ENCODE measurements around the gene GPR152.

GPR152 gene

DNA sequence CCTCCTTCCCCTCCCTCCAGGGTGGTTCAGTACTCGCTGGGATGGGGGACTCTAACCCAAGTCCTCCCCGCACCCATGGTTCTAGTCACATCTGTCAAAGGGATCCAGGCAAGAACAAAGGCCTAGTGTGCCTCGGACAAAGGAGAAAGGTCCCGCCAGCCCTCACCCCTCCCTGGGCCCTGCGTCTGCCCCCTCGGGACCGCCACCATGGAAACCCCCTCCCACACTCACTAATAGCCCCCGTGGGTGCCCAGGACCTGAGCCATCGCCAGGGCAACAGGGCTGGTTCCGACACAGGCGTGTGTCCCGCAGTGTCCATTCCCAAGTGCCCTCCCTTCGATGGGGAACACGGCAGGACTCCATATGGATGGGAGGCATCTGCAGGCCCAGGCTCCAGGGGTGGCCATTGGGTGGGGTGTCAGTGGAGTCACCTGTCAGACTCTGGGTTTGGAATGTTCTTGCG is 42.1 kb downstream of the GPR152 start:
- Histone ChIP-seq H3K9ac (peak overlapping the region in 8 of 11 experiments; percentile 48 to 77 (median 70); a peak in 13 of 22 replicates), H3K4me2 (peak overlapping the region; percentile 77 to 100 (median 98); a peak in 21 of 22 replicates), H3K4me3 (peak overlapping the region in 5 of 10 experiments; percentile 26 to 57 (median 52); a peak in 3 of 20 replicates), H3K36me3 (peaks cover 0 to 9% (median 0%) of the 10 kb centered on the region in 11 experiments; a peak in 2 of 22 replicates), H3K9me3 (replicated peaks in 1 of 11) (no peaks in the 10 kb centered on the region), H3K4me1 (peaks cover 66 to 100% (median 94%) of the 10 kb centered on the region in 10 experiments), H3K27me3 (peaks cover 16 to 27% (median 22%) of the 10 kb centered on the region in 11 experiments), H4K20me1 (peaks cover 0 to 64% (median 5%) of the 10 kb centered on the region in 11 experiments; a peak in 10 of 22 replicates), H3K27ac (peak overlapping the region in 9 of 11 experiments; percentile 61 to 87 (median 80); a peak in 14 of 22 replicates)
- TF ChIP-seq Cebpa-rat (IDR thresholded peaks at IDR 0.05): no peak

GRCh38 chr11:67409781-67410368 is 42.7 kb downstream of the GPR152 start:
- Histone ChIP-seq H3K4me1 (peaks cover 66 to 100% (median 94%) of the 10 kb centered on the region in 10 experiments), H3K9me3 (replicated peaks in 1 of 11) (no peaks in the 10 kb centered on the region), H3K27me3 (peaks cover 11 to 22% (median 16%) of the 10 kb centered on the region in 11 experiments), H3K27ac (peak overlapping the region; percentile 48 to 87 (median 74); a peak in 21 of 22 replicates), H3K36me3 (peaks cover 0 to 10% (median 0%) of the 10 kb centered on the region in 11 experiments; a peak in 2 of 22 replicates), H3K4me3 (peak overlapping the region in 8 of 10 experiments; percentile 26 to 57 (median 50); a peak in 15 of 20 replicates), H3K9ac (peak overlapping the region; percentile 48 to 77 (median 67); a peak in 21 of 22 replicates), H4K20me1 (peaks cover 0 to 61% (median 5%) of the 10 kb centered on the region in 11 experiments; a peak in 10 of 22 replicates), H3K4me2 (peak overlapping the region; percentile 77 to 100 (median 98))
- TF ChIP-seq Cebpa-rat (IDR thresholded peaks at IDR 0.05): no peak

GRCh38 chr11:67409261-67409666 is 43.3 kb downstream of the GPR152 start:
- Histone ChIP-seq H3K4me2 (peak overlapping the region; percentile 77 to 100 (median 98)), H3K27ac (peak overlapping the region; percentile 48 to 87 (median 74); a peak in 21 of 22 replicates), H3K27me3 (peaks cover 5 to 16% (median 10%) of the 10 kb centered on the region in 11 experiments), H3K9me3 (replicated peaks in 1 of 11) (no peaks in the 10 kb centered on the region), H4K20me1 (peaks cover 0 to 57% (median 5%) of the 10 kb centered on the region in 11 experiments; a peak in 10 of 22 replicates), H3K4me1 (peaks cover 70 to 100% (median 96%) of the 10 kb centered on the region in 10 experiments), H3K36me3 (peaks cover 0 to 10% (median 0%) of the 10 kb centered on the region in 11 experiments; a peak in 2 of 22 replicates), H3K9ac (peak overlapping the region; percentile 48 to 77 (median 67); a peak in 21 of 22 replicates), H3K4me3 (peak overlapping the region in 9 of 10 experiments; percentile 13 to 57 (median 48); a peak in 15 of 20 replicates)
- TF ChIP-seq Cebpa-rat (IDR thresholded peaks at IDR 0.05): no peak

- Histone ChIP-seq H3K4me2 (peak overlapping the region; percentile 77 to 100 (median 98)), H3K36me3 (peaks cover 0 to 10% (median 0%) of the 10 kb centered on the region in 11 experiments; a peak in 2 of 22 replicates), H3K4me3 (peak overlapping the region in 8 of 10 experiments; percentile 26 to 57 (median 50); a peak in 14 of 20 replicates), H3K4me1 (peaks cover 76 to 100% (median 100%) of the 10 kb centered on the region in 10 experiments), H3K9me3 (replicated peaks in 1 of 11) (no peaks in the 10 kb centered on the region), H3K27me3 (peaks cover 0 to 11% (median 4%) of the 10 kb centered on the region in 11 experiments; a peak in 12 of 22 replicates), H3K27ac (peak overlapping the region in 10 of 11 experiments; percentile 58 to 87 (median 77); a peak in 20 of 22 replicates), H3K9ac (peak overlapping the region; percentile 48 to 77 (median 67); a peak in 21 of 22 replicates), H4K20me1 (peaks cover 0 to 57% (median 5%) of the 10 kb centered on the region in 11 experiments; a peak in 10 of 22 replicates)
- TF ChIP-seq Cebpa-rat (IDR thresholded peaks at IDR 0.05): no peak
Measured at GRCh38 chr11:67408437-67409200, 43.9 kb downstream of the GPR152 start.

DNA sequence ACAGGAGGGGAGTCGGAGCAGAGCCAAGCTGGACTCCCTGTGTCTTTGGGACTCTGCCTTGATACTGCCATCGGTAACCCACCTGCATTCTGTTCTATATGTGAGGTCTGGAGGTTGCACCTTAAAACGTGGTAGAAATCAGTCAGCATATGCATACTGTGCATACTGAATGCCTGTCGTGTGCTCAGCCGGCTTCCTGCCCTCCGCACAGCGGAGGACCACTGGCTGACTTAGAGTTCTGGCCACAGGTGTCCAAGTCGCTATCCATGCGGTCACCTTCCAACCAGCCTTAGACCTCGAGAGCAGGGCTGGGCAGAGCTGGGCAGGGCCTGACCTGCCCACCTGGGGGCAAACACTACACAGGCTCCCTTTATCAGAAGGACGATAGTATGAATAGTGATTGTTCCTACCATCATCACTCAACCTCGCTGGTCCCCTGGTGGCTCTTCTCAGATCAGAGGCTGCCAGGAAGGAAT is 44.8 kb downstream of the GPR152 start:
- Histone ChIP-seq H3K4me2 (peak overlapping the region; percentile 77 to 100 (median 98)), H3K27me3 (peaks cover 0 to 11% (median 0%) of the 10 kb centered on the region in 11 experiments; a peak in 1 of 22 replicates), H3K9ac (peak overlapping the region in 9 of 11 experiments; percentile 8 to 80 (median 70); a peak in 14 of 22 replicates), H4K20me1 (peaks cover 0 to 52% (median 5%) of the 10 kb centered on the region in 11 experiments; a peak in 10 of 22 replicates), H3K36me3 (peaks cover 0 to 10% (median 0%) of the 10 kb centered on the region in 11 experiments; a peak in 2 of 22 replicates), H3K27ac (peak overlapping the region in 7 of 11 experiments; percentile 66 to 87 (median 81); a peak in 12 of 22 replicates), H3K4me1 (peaks cover 80 to 100% (median 100%) of the 10 kb centered on the region in 10 experiments), H3K4me3 (peak overlapping the region in 3 of 10 experiments; percentile 11 to 48 (median 21); a peak in 4 of 20 replicates), H3K9me3 (replicated peaks in 1 of 11) (no peaks in the 10 kb centered on the region)
- TF ChIP-seq Cebpa-rat (IDR thresholded peaks at IDR 0.05): no peak

GRCh38 chr11:67406969-67407687 is 45.4 kb downstream of the GPR152 start:
- peaks cover 0 to 11% (median 0%) of the 10 kb centered on the region in 11 experiments; a peak in 1 of 22 replicates for H3K27me3 ChIP-seq
- H3K4me1 ChIP-seq: peaks cover 83 to 100% (median 100%) of the 10 kb centered on the region in 10 experiments
- H3K9ac ChIP-seq: peak overlapping the region in 9 of 11 experiments; percentile 8 to 80 (median 54); a peak in 12 of 22 replicates
- peak overlapping the region in 5 of 11 experiments; percentile 66 to 94 (median 87); a peak in 7 of 22 replicates for H3K27ac ChIP-seq
- no peaks in the 10 kb centered on the region for H3K9me3 ChIP-seq (replicated peaks in 1 of 11)
- no peak for TF ChIP-seq Cebpa-rat (IDR thresholded peaks at IDR 0.05)
- H3K4me2 ChIP-seq: peak overlapping the region; percentile 77 to 100 (median 98)
- H3K36me3 ChIP-seq: peaks cover 0 to 10% (median 0%) of the 10 kb centered on the region in 11 experiments; a peak in 2 of 22 replicates
- H4K20me1 ChIP-seq: peaks cover 0 to 46% (median 5%) of the 10 kb centered on the region in 11 experiments; a peak in 10 of 22 replicates
- peak overlapping the region in 3 of 10 experiments; percentile 11 to 41 (median 21); a peak in 4 of 20 replicates for H3K4me3 ChIP-seq

GRCh38 chr11:67406420-67406968 is 46.0 kb downstream of the GPR152 start:
- H3K27me3 ChIP-seq: peaks cover 0 to 6% (median 0%) of the 10 kb centered on the region in 11 experiments; a peak in 1 of 22 replicates
- no peak for TF ChIP-seq Cebpa-rat (IDR thresholded peaks at IDR 0.05)
- H3K9ac ChIP-seq: peak overlapping the region in 9 of 11 experiments; percentile 23 to 83 (median 54); a peak in 15 of 22 replicates
- no peaks in the 10 kb centered on the region for H3K9me3 ChIP-seq (replicated peaks in 1 of 11)
- H3K4me2 ChIP-seq: peak overlapping the region; percentile 84 to 100 (median 99)
- H3K4me1 ChIP-seq: peaks cover 85 to 96% (median 96%) of the 10 kb centered on the region in 10 experiments
- no peak overlapping the region for H3K4me3 ChIP-seq
- peaks cover 0 to 44% (median 5%) of the 10 kb centered on the region in 11 experiments; a peak in 11 of 22 replicates for H4K20me1 ChIP-seq
- H3K36me3 ChIP-seq: peaks cover 0 to 10% (median 0%) of the 10 kb centered on the region in 11 experiments; a peak in 2 of 22 replicates
- H3K27ac ChIP-seq: peak overlapping the region in 7 of 11 experiments; percentile 20 to 96 (median 94); a peak in 11 of 22 replicates

Data from BLaER1 treated with 17β-estradiol and CSF1 and Interleukin-3, amounts not matched to agents 10 nM and 100 nM (cell line).